Spleen (tissue), 11 donors: ENCODE results near the gene DPYD. TPM values are rescaled to one million over a fixed set of nuclear protein-coding genes. Genes with fewer than 3 reads are reported as not detected.

Source experiments
- DNase-seq: peaks from one replicate; pipeline ENCODE4 v3.0.0-alpha.2; 2020
- H3K27ac ChIP-seq, 8 donors: fragments of 200-600 bp; sonication (generic) in 7 of 8; 1 replicate in 4 of 8; 2 replicates in 4 of 8; pipeline versions ENCODE4 v1.5.0 to v1.8.0; 2016 to 2021; ENCODE audit warnings: inconsistent platforms in 4 of 8, mild to moderate bottlenecking in 4 of 8, moderate library complexity in 1 of 8
- H3K27me3 ChIP-seq, 7 donors: fragments of 200-600 bp; sonication (generic) in 6 of 7; replicated peaks in 1 of 7; 1 replicate in 4 of 7; 2 replicates in 3 of 7; pipeline versions ENCODE4 v1.5.0 to v1.8.0; 2016 to 2021; ENCODE audit warnings: inconsistent platforms in 3 of 7, mild to moderate bottlenecking in 1 of 7
- H3K36me3 ChIP-seq, 6 donors: fragments of 200-600 bp; sonication (generic) in 5 of 6; 1 replicate in 4 of 6; 2 replicates in 2 of 6; pipeline versions ENCODE4 v1.5.0 to v1.8.0; 2016 to 2021; ENCODE audit warnings: inconsistent platforms in 2 of 6
- H3K4me1 ChIP-seq, 6 donors: fragments of 200-600 bp; sonication (generic) in 5 of 6; 1 replicate in 3 of 6; 2 replicates in 3 of 6; pipeline versions ENCODE4 v1.5.0 to v1.8.0; 2016 to 2021; ENCODE audit warnings: inconsistent platforms in 3 of 6
- H3K4me3 ChIP-seq, 8 donors: fragments of 200-600 bp; sonication (generic) in 7 of 8; 1 replicate in 4 of 8; 2 replicates in 4 of 8; pipeline versions ENCODE4 v1.5.0 to v1.8.0; 2016 to 2021; ENCODE audit warnings: inconsistent platforms in 4 of 8, mild to moderate bottlenecking in 4 of 8, moderate library complexity in 2 of 8
- H3K9me3 ChIP-seq, 8 donors: fragments of 200-600 bp; sonication (generic) in 7 of 8; 1 replicate in 4 of 8; 2 replicates in 4 of 8; pipeline versions ENCODE4 v1.5.0 to v1.8.0; 2016 to 2021; ENCODE audit warnings: inconsistent platforms in 4 of 8
- POLR2A ChIP-seq, 3 donors: fragments of 450-650 bp; IDR thresholded peaks; one replicate each; pipeline ENCODE4 v1.5.1; 2017; ENCODE audit warnings: antibody characterized with exemption in 3 of 3, mild to moderate bottlenecking in 1 of 3
- POLR2AphosphoS5 ChIP-seq, 3 donors: sonication (generic); formaldehyde crosslinking; IDR thresholded peaks; one replicate each; pipeline ENCODE4 v1.5.1; 2017; ENCODE audit warnings: antibody characterized with exemption in 3 of 3
- WGBS, 5 donors: extraction: QIAGEN DNeasy Blood & Tissue Kit in 3 of 5; methylation state at CpG; one replicate each; pipeline versions ENCODE4 v1.1.5 to v1.1.7; 2013 to 2018; 5-methylcytosine and 5-hydroxymethylcytosine counted together
- intact Hi-C: fragments of 100-400 bp; cut with DNase I; formaldehyde crosslinking; loops from one replicate; pipeline ENCODE4 v1.15.0; 2023; ENCODE audit warnings: low total_unique reads
- polyA plus RNA-seq, 3 donors: library from polyadenylated mRNA; stranded (reverse); fragments of 200-250 nt; gene quantifications; one replicate each; pipeline ENCODE4 v1.2.1, GENCODE V29; 2013
- total RNA-seq, 7 donors: library from RNA; depleted of rRNA in 3 of 7; stranded (reverse); fragments of >200 nt in 3 of 7; fragmentation: NEBNext Ultra II Directional in 4 of 7; extraction: Animal tissue kit (Norgen Biotek cat#: 25700) in 4 of 7; gene quantifications; one replicate each; pipeline versions ENCODE4 v1.1.0 to v1.2.1, GENCODE V29; 2016 to 2021
- TF ChIP-seq, protein P1 (sequence below), 11 experiments: fragments of 200-600 bp in 7 of 11; fragments of 450-650 bp in 4 of 11; sonication (generic) in 4 of 11; IDR thresholded peaks in 8 of 11; conservative IDR thresholded peaks in 3 of 11; 1 replicate in 7 of 11; 2 replicates in 4 of 11; pipeline versions ENCODE4 v1.4.0 to v1.8.0; 2016 to 2021; ENCODE audit warnings: antibody characterized with exemption in 11 of 11, inconsistent platforms in 4 of 11, mild to moderate bottlenecking in 1 of 11
- donor health status: healthy with polysubstance abuse.
- donor health status: DM: no; HTN: no; CAD: no; lungs with moderate emphysema.
- donor health status: DM: no; HTN: no; CAD: no.
- donor health status: Bipolar disorder and iron deficiency.
- donor health status: healthy.
- donor health status: DM: no; HTN: no; CAD: no.
- donor health status: DM: yes; HTN: yes; CAD: no.

The DPYD gene
- total and polyA plus RNA-seq, 10 donors: 7.3 to 114 (median 92.3) TPM

DNA sequence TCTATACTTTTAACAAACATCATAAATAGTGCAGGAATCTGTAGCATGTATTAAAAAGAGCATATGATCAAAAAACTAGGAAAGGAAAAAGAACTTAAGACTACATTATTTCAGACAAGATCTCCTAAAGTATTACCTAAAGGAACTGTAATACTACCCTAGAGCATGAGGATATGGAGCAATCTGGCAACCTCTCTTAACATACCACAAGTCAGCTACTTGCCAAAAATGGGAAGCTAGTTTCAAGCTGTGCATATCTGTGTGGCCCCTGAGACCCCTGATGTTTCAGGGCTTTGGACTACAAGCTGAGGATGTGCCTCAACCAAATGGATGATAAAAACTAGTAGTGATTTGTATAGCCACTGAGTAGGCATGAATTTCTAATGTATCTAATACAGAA, 673.6 kb downstream of the DPYD start:
- intact Hi-C loops: no loop called here

GRCh38 chr1:97245682-97246081, 675.2 kb downstream of the DPYD start:
- Histone ChIP-seq H3K9me3 (peaks cover 0 to 6% (median 0%) of the 10 kb centered on the region in 8 donors), H3K27ac (no peak overlapping the region), H3K4me1 (peaks cover 0 to 9% (median 0%) of the 10 kb centered on the region in 6 donors), H3K4me3 (no peak overlapping the region), H3K36me3 (no peaks in the 10 kb centered on the region), H3K27me3 (no peaks in the 10 kb centered on the region)
- intact Hi-C loops: no loop called here
- TF ChIP-seq POLR2AphosphoS5 (IDR thresholded peaks at IDR 0.05) (no peak), POLR2A (IDR thresholded peaks at IDR 0.05) (no peak)
- TF ChIP-seq, protein P1, sequence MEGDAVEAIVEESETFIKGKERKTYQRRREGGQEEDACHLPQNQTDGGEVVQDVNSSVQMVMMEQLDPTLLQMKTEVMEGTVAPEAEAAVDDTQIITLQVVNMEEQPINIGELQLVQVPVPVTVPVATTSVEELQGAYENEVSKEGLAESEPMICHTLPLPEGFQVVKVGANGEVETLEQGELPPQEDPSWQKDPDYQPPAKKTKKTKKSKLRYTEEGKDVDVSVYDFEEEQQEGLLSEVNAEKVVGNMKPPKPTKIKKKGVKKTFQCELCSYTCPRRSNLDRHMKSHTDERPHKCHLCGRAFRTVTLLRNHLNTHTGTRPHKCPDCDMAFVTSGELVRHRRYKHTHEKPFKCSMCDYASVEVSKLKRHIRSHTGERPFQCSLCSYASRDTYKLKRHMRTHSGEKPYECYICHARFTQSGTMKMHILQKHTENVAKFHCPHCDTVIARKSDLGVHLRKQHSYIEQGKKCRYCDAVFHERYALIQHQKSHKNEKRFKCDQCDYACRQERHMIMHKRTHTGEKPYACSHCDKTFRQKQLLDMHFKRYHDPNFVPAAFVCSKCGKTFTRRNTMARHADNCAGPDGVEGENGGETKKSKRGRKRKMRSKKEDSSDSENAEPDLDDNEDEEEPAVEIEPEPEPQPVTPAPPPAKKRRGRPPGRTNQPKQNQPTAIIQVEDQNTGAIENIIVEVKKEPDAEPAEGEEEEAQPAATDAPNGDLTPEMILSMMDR (IDR thresholded peaks at IDR 0.05 in 8 of 11, conservative IDR thresholded peaks at IDR 0.05 in 3 of 11): no peak
- no peak for DNase-seq
- WGBS, 5 donors: 39 to 88% (median 65%) methylated on average over 1 of the region's 1 CpG

More for the DNA sequence above, 673.6 kb downstream of the DPYD start:
- H3K36me3 ChIP-seq: no peaks in the 10 kb centered on the region
- no peaks in the 10 kb centered on the region for H3K27me3 ChIP-seq
- DNase-seq: no peak
- H3K4me1 ChIP-seq: peaks cover 0 to 9% (median 0%) of the 10 kb centered on the region in 6 donors
- TF ChIP-seq POLR2A (IDR thresholded peaks at IDR 0.05) (no peak), POLR2AphosphoS5 (IDR thresholded peaks at IDR 0.05) (no peak)
- TF ChIP-seq, protein P1 (IDR thresholded peaks at IDR 0.05 in 8 of 11, conservative IDR thresholded peaks at IDR 0.05 in 3 of 11): no peak
- H3K4me3 ChIP-seq: no peak overlapping the region
- H3K9me3 ChIP-seq: peaks cover 0 to 6% (median 0%) of the 10 kb centered on the region in 8 donors
- no peak overlapping the region for H3K27ac ChIP-seq

GRCh38 chr1:97245026-97245425, 675.8 kb downstream of the DPYD start:
- no peak for DNase-seq
- Histone ChIP-seq H3K27ac (no peak overlapping the region), H3K36me3 (no peaks in the 10 kb centered on the region), H3K27me3 (no peaks in the 10 kb centered on the region), H3K4me1 (peaks cover 0 to 9% (median 0%) of the 10 kb centered on the region in 6 donors), H3K4me3 (no peak overlapping the region), H3K9me3 (peaks cover 0 to 6% (median 0%) of the 10 kb centered on the region in 8 donors)
- 92 to 98% (median 94%) methylated on average over 4 of the region's 4 CpGs for WGBS, 5 donors
- intact Hi-C loops: no loop called here
- TF ChIP-seq POLR2A (IDR thresholded peaks at IDR 0.05) (no peak), POLR2AphosphoS5 (IDR thresholded peaks at IDR 0.05) (no peak)
- TF ChIP-seq, protein P1 (IDR thresholded peaks at IDR 0.05 in 8 of 11, conservative IDR thresholded peaks at IDR 0.05 in 3 of 11): no peak

DNA sequence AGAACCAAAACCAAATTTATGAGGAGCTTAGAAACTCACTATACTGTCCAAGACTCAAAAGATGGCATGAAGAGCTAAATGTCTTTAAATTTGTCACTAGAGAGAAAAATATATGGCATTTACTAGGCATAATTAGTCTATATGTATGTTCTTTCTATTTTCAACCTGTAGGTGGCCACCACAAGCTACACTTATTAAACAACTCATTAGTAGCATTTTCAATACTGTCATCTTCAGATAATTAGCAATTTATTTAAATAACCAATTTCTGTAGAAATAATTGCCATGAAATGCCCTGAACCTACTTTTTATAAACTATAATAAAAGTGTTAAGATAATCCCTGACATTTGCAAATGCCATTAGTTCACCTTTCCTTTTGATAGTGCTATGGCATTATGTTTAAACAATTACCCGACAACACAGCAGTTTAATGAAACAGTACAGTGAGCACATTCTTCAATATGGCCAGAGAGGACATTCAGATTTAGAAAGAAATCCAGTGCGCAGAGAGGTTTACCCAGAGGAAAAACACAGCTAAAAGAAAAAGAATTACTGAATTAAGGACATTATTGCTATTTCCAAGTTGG, 676.8 kb downstream of the DPYD start:
- Histone ChIP-seq H3K36me3 (no peaks in the 10 kb centered on the region), H3K4me1 (peaks cover 0 to 9% (median 0%) of the 10 kb centered on the region in 6 donors), H3K27me3 (no peaks in the 10 kb centered on the region), H3K9me3 (peaks cover 0 to 6% (median 0%) of the 10 kb centered on the region in 8 donors), H3K27ac (no peak overlapping the region), H3K4me3 (no peak overlapping the region)
- 95 to 99% (median 98%) methylated on average over 2 of the region's 2 CpGs for WGBS, 5 donors
- intact Hi-C loops: no loop called here
- TF ChIP-seq, protein P1 (IDR thresholded peaks at IDR 0.05 in 8 of 11, conservative IDR thresholded peaks at IDR 0.05 in 3 of 11): peak in 6 of 11 experiments; percentile 7 to 35 (median 20)
- TF ChIP-seq POLR2A (IDR thresholded peaks at IDR 0.05): no peak
- no peak for DNase-seq
